HG02981 (cell line): ENCODE data around the gene ACOX3.

ENCODE experiments used
- ATAC-seq: cut with Tn5 transposase; IDR thresholded peaks from one replicate; pipeline ENCODE4 v1.9.1; 2021; ENCODE audit warnings: mild to moderate bottlenecking, moderate library complexity; ENCODE audit not compliant: unreplicated experiment

Gene ACOX3

DNA sequence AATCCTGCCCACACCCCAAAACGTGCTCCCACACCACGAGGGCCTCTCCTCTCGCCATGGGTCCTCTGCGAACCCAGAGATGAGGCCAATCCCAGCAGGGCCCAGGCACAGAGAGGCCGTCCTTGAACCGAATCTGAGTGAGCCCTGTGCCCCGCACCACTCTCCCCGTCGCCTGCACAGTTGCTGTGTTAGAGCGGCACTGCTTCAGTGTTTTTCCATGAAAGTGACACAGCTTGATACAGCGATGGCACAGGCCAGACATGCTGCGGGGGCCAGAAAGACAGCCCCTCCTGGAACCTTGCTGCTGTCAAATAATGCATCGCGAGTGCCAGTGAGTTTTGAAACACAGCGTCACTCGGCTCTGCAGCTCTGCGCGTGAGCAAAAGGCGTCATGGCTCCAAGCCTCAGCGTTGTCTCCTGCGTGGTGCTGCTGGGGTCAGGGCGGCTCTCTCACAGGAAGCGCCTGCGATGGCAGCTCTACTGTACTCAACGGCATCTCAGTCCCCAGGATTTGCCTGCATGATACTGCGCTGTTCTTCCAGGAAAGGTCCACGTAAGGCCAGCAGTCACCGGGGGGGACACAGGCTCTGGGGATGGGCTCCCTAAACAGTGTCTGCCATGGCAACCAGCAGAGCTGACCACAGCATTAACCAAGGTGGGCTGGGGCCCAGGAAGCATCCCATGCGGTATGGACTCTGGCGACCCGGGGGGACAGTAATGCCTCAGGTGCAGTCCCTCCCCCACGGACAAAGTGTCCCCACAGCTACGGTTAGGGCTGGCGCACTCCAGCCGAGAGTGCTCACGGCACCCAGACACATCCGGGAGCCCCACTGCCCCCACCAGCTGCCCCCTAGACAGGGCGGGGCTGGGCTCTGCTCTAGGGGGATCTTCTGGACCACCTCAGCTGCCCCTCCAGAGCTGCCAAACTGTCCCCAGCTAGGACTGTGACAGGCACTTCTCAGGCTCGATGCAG, 63.1 kb downstream of the ACOX3 start:
- no peak for ATAC-seq

DNA sequence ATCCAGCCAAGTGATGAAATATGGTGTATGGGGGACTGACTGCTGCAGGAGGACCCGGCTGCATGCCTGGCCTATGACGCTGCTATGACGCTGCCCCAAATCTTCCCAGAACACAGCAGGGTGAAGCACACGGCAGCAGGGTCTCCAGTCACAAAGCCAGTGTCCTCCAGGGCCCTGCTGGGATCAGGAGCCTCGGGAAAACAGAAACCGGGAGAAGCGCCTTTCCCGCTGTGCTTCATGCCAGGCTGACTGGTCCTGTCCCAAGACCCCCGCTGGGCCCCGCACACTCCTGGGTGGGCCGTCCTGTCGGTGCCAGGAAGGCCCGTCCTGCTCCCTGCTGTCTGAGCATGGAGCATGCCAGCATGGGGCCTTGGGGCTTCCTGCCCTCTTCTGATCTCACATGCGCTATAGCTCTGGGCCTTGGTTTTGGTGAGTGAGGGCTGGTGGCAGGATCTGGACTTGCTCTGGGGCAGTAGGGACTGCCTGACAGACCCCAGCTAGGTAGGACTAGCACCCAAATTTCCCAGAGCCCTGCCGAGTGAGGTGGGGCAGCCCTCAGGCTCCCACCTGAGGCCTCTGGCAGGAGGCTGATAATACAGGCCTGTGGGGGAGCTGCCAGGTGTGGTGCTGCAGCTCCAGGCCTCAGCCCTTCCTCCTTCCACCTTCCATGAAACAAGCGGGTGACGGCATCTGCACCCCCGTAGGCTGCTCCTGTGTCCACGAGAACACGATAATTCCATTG, 64.0 kb downstream of the ACOX3 start:
- ATAC-seq, result no peak

DNA sequence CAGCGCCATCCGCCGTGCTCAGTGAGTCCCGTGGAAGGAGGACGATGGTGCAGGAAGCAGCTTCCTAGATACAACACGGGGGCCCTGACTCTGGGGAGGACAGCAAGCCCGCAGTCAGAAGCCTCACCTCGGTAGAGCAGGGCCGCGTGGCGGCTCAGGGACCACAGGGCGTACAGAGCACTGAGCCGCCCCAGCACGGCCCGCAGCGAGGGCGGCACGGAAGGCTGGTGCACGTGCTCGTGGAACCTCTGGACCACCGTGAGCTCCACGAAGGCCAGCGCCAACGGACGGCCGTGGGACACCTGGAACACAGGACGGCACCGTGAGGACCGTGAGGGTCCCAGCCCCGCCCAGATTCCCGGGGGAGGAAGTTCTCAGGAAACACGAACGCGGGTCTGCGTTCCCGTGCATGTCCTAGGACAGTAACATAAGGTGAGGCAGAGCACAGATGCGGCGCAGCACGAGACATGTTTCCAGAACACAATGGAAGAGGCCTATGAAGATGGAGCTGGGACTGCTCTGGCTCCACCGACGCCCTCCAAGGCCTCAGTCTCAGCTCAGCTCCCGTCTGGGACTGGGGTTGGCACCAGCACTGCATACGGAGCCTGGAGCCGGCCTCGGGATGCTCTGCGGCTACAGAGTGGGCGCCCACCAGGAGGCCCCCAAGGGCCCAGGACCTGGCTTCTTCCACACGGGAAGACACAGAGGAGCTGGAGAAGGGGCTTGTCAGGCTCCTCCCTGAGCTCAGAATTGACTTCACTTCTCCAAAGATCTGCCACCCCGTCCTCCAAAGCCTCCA, 65.5 kb downstream of the ACOX3 start:
- no peak for ATAC-seq

DNA sequence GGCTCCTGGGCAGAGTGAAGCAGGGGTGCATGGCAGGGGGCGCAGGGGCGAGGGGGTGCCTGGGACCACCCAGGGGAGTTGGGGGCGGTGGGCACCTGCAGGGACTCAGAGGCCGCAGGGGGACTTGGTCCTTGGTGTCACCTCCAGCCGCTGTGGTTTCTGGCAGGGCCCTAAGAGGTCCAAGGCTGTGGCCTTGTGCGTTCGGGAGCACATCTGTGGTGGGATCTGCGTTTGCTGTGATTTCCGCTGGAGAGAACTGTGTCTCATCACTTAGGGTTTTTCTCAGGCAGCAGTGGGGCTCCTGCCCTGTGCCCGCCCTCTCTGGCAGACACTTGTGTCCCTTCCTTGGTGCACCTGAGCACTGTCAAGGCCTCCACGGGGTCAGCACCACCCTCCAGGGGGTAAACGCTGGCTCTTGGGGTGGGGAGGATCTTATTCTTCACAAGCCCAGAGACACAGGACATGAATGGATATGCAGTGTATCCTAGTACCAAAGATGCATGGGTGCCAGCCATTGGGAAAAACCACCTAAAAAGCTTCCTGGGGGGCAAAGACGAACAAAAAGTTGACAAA, 66.5 kb downstream of the ACOX3 start:
- ATAC-seq, result no peak

DNA sequence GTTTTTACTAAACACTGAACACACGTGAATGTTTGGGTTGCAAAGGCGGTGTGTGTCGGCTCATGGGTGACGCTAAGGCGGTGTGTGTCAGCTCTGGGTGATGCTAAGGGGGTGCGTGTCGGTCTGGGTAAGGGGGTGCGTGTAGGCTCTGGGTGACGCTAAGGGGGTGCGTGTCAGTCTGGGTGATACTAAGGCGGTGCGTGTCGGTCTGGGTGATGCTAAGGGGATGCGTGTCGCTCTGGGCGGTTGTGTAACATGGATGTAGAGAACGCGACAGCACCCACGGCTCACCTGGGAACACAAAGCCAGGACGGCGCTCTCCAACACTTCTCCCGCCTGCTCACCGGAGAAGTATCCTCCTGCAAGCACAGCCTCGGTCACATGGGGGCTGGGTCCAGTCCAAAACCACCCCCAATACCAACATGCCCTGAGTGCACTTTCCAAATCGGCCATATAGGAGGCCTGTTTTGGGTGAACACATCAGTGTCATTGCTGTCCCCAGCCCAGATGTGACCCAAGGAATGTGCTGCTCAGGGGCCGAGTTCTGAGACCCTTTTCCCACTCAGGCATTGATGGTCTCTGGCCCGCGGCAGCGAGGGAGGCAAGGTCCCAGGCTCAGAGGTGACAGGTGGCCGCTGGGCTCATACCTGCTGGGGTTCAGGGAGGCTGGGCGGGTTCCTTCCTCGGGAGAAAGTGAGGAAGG, 67.1 kb downstream of the ACOX3 start:
- no peak for ATAC-seq

DNA sequence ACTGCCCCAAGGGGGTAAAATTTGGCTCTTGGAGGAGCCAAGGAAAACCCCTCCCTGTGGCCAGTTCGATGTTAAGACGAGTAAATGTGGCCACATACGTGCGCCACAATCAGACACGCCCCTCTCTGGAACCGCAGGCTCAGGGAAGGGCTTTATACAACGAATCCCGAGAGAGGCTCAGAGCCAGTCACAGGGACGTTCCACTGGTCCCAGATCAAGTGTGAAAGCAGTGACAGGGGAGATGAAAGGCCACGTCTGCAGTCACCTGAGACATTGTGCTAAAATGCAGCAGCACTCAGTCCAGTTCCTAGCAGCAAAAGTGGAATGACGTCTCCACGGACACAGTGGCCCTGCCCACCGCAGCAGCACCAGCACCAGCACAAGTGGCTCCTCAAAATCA, 68.0 kb downstream of the ACOX3 start:
- no peak for ATAC-seq

DNA sequence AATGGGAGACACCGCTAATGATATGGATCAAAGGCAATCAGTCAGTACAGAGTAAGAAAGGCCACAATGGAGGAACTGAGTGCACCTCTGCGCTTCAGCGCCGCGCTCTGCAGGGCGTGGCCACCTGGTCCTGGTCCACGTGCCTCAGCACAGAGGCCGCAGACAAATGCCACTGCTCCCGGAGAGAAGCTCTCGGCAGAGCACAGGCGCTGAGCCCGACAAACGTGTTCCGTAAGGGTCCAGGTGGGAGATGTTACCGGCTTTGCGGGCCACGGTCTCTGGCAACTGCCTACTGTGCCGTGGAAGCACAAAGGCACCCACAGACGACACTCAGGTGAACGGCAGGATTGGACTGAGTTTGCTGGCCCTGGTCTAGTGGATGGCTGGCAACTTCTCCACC, 68.9 kb downstream of the ACOX3 start:
- no peak for ATAC-seq

DNA sequence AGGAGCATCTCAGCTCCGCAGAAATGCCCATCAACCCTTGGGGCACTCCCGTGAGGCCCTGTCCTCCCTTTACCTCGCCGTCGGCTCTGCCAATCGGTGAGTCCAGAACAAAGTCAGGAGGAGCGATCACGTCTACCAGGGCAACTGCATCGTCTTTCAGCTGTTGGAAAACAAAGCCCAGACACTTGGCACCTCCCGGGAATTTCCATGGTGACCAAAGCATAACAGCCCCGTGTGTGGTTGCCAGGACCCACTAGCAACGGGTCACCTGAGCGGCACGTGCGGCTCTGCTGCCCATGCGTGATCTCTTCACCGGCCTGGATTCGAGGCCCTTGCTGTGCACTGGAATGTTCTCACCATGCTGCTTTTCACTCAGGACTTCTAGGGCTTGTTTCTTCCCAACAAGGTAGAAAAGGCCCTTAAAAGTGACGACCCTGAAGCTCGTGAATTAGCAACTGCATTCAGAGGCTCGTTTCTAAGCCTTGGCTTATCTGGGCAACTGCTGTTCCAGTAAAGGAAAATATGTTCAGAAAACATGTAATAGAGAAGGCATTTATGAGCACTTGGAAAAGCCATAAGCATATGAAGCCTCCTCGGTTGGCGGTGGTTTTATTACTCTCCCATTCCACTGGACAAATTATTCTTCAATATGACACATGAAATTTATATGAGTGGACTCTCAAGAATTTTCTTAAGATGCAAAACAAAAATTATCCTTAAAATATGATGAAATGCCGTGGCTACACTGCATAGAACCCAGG, 69.5 kb downstream of the ACOX3 start:
- ATAC-seq, result no peak

DNA sequence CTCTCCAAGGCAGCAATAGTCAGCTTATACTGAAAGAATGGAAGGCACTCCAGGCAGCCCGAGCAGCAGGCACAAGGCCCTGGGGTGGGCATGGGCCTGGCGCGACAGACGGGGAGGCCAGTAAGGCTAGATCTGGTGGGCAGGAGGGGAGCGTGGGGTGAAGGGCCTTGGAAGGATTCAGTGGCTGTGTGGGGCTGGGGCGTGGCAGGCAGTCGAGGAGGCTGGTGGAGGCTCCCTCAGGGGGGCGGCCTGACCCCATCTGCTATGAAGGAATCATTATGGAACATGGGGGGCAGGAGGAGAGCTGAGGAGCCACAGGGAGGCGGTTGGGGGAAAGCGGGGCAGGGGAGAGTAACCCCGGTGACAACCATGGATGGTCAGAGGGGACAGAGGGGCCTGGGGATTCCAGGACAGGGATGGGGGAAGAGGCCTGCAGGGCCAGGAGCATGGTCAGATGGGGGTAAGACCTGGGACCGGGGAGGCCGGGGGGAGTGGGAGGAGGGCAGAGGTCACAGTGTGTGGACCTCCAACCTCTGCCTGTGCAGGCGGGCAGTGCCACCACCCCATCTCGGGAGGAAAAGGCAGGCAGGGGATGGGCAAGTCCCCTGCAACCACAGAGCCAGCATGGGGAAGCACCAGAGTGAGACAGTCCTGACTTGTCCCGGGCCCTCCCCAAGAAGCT, 70.3 kb downstream of the ACOX3 start:
- ATAC-seq, result no peak

DNA sequence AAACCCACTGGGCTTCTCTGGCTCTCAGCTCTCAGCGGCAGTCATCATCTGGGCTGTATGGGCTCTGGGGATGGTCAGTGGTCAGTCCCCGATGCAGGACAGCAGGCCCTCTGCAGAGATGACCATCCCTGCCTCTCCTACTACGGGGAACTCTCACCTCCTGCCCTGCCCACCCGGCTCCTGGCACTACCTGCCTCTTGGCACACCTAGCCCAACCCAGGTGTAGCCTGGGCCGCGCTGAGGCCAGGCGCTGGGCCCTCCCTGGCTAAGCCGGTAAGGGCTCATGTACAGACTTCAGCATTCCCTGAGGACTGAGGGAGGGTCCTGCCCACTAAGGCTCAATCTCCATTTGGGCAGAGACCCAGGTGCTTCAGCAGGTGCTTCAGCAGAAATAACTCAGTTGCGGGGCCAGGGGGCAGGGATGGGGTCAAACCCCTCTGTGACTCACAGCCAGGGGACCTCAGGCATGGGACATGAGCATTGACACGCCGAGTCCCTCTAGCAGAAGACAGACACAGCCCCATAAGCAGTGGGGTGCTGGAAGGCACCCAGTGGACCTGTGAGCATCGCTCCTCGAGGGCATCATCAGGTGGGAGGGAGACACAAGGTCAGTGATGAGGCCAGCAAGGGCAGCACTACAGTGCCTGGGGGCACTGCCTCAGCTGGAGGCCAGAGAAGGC, 71.0 kb downstream of the ACOX3 start:
- no peak for ATAC-seq

DNA sequence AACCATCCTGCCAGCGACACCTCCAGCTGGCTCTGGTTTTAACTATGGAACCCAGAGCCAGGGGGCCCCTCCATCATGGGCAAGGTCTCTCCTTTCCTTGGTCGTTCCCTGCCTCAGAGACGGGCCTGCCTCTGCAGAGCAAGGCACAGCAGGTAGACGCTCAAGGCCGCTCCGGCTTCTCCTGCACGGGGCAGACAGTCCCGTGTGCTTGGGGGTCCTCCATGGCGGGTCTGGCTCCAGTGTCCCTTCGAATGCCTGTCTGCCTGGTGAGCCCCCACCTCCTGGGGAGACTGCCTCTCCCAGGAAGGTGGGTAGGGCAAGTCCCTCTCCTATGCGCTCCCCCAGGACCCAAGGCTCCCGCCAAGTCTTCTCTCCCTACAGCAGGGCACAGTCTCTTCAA, 71.5 kb downstream of the ACOX3 start:
- ATAC-seq, result no peak

DNA sequence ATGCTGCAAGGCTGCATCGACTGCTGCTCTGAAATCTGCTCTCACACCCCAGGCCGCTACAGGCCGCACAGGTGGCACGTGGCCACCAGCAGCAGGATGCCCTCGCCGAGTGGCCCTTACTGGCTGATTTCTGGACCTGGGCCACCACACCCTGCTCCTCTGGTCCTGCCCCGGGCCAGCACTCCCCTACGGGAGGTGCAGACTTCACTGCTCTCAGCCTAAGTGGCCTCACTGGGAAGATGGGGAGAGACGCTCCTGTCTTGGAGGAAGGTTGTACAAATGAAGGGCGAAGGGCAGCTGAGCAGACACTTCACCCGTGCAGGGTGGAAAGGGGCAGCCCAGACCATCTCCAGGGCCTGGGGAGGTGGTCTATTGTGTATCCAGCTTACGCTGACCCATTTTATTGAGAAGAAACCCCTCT, 72.5 kb downstream of the ACOX3 start:
- no peak for ATAC-seq

DNA sequence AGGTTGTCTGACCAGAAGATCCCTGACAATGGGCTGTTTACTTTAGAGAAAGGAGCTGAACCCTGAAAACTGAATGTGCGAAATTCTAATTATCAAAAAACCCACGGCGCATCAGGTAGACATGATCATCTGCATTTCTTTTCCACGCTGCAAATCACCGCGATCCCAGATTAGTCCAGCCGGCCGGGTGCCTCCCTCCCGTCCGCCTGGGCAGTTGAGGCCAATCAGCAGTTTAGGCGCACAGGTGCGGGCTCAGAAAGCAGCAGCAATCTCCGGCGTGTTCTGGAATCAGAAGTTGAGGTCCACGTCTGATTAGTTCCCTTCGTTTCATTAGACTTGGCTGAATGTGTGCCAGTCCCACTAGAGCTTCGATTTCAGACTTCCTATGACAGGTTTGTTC, 73.9 kb downstream of the ACOX3 start:
- ATAC-seq, result no peak

DNA sequence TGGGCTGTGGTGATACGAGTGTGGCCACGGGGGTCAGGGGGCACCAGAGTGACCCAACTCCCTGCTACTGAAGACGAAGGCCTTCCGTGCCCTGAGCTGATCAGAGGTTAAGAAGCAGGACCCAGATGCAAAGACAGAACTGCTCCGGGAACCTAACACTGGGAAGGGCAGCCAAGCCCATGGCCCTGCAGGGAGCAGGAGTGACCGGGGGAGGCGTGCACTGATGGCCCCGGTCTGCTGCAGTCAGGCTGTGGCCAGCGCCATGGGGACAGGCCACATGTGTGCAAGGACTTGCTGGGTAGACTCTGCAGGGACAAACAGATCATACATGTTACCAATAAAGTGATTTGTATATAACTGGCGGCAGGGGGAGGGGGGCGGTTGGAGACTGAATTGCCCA, 74.6 kb downstream of the ACOX3 start:
- ATAC-seq, result no peak

DNA sequence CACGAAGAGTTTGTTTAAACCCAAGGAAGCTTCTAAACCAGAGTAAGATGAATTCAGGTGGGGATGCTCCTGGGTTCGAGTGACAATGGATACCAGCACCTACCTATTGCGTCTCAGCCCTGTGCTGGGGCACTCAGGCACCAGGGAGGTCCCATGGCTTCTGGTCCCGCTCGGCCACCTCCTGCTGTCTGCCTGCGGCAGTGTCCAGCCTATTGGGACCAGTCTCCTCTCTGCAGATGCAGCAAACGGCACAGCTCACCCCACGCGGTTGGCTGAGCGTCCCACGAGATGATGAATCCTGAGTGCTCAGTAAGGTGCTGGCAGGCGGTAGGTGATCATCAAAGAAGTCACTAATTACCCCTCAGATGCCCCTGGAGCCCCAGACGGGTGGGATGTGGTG, 75.2 kb downstream of the ACOX3 start:
- ATAC-seq, result no peak

DNA sequence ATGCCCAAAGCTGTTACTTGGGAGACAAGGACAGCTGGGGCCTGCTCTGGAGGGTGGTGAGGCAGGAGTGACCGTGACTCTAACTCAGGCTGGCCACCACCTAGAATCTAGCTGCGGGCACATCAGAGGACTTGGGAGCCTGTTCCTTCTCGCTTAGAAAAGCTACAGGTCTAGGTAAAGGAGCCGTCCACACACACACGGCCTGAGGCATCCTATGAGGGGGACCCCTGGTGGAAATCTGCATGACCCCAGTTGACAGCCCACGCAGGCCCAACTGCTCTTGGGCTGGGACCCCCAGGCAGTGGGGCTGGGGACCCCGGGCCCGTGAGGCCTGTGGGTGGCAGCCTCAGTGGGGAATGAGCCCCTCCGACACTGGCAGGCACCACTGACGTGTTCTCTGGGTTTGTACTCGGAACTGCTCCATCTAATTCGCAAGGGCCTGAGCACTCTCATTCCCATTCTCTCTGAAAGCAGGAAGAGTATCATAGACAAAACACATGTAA, 75.6 kb downstream of the ACOX3 start:
- no peak for ATAC-seq

DNA sequence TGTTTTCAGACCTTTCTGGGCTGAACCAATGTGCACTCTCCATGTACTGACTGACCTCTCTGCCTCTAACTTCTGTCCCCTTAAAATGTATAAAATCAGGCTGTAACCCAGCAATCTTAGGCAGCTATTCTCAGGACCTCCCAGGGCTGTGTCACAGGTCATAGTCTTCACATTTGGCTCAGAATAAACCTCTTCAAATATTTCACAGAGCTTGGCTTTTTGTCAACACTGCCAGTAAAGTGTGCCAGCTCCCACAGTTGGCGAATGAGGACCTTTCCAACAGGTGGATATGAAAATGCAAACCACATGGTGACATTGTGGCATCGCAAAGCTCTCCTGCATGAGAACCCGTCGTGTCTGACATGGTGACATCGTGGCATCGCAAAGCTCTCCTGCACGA, 76.4 kb downstream of the ACOX3 start:
- ATAC-seq, result no peak

DNA sequence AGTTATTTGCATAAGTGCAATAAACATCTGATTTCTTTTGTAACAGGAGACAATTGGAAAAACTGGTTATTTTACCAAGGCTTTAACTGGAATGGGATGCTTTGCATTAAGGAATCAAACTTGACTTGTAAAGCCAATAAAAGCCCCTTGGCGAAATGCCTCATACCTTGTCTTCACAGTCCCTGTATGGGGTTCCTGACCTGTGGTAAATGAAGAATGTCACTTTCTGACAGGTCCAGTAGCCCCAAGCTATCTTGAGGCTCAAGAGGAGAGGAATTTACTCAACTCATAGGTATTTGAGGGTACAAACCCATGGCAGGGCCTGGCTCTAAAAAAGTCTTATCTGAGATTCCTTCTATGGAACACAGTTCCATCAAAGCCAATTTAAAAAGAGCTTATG, 78.0 kb downstream of the ACOX3 start:
- no peak for ATAC-seq
